PC-3 (cell line): Measurements from ENCODE around the gene DUS1L. TPM values are rescaled to one million over a fixed set of nuclear protein-coding genes. Genes with fewer than 3 reads are reported as not detected.

Source experiments
- ATAC-seq: fragments of 200-7000 bp; cut with Tn5 transposase; 2 replicates; pipeline ENCODE4 v1.9.1; 2020; ENCODE audit warnings: mild to moderate bottlenecking, moderate library complexity
- BruUV-seq: library from RNA; stranded (reverse); fragments of 400-500 nt; replicated peaks from 2 replicates; lab custom pipeline; 2021; lab: Mats Ljungman, UMichigan
- CTCF ChIA-PET: fragments of 300-600 bp; sonication (Branson Sonifier 250); formaldehyde crosslinking; loops from one replicate; lab custom pipeline; 2022; ENCODE audit warnings: antibody characterized with exemption; lab: Charles Lee
- POLR2A ChIA-PET: fragments of 300-600 bp; sonication (Branson Sonifier 250); formaldehyde crosslinking; loops from one replicate; lab custom pipeline; 2022; ENCODE audit warnings: antibody characterized with exemption; ENCODE audit not compliant: unreplicated experiment; lab: Charles Lee
- DNase-seq: peaks from one replicate; pipeline ENCODE4 v3.0.0-alpha.2; 2015
- H2AFZ ChIP-seq: fragments of 300-600 bp; sonication (generic); 2 replicates; pipeline ENCODE4 v1.6.0; 2016; ENCODE audit warnings: antibody characterized with exemption, low read length
- H3F3A ChIP-seq: fragments of 300-600 bp; sonication (generic); one replicate; pipeline ENCODE4 v1.6.0; 2017; ENCODE audit warnings: antibody characterized with exemption, low read length, control low read depth, mild to moderate bottlenecking; ENCODE audit not compliant: unreplicated experiment
- H3K27ac ChIP-seq: fragments of 300-600 bp; sonication (generic); 2 replicates; pipeline ENCODE4 v1.5.1; 2016; ENCODE audit warnings: mild to moderate bottlenecking, low read length
- H3K27me3 ChIP-seq: fragments of 300-600 bp; sonication (generic); 2 replicates; pipeline ENCODE4 v1.6.1; 2016; ENCODE audit warnings: low read length, mixed read lengths
- H3K36me3 ChIP-seq: fragments of 300-600 bp; sonication (generic); 2 replicates; pipeline ENCODE4 v1.6.1; 2016; ENCODE audit warnings: low read depth, mixed run types, low read length, mixed read lengths
- H3K4me1 ChIP-seq: fragments of 300-600 bp; sonication (generic); 2 replicates; pipeline ENCODE4 v1.5.1; 2016; ENCODE audit warnings: low read length; ENCODE audit not compliant: insufficient read depth
- H3K4me2 ChIP-seq: fragments of 300-600 bp; sonication (generic); 2 replicates; pipeline ENCODE4 v1.6.0; 2016; ENCODE audit warnings: low read length
- H3K4me3 ChIP-seq: fragments of 300-600 bp; sonication (generic); 2 replicates; pipeline ENCODE4 v1.5.1; 2016; ENCODE audit warnings: mild to moderate bottlenecking, low read length, mixed read lengths
- H3K79me2 ChIP-seq: fragments of 300-600 bp; sonication (generic); 2 replicates; pipeline ENCODE4 v1.6.1; 2017; ENCODE audit warnings: low read length, mixed read lengths
- H3K9ac ChIP-seq: fragments of 300-600 bp; sonication (generic); 2 replicates; pipeline ENCODE4 v1.6.0; 2016; ENCODE audit warnings: mild to moderate bottlenecking, low read length
- H3K9me2 ChIP-seq: fragments of 300-600 bp; sonication (generic); replicated peaks from 2 replicates; pipeline ENCODE4 v1.6.1; 2016; ENCODE audit warnings: mixed run types, low read length, mixed read lengths
- H3K9me3 ChIP-seq: fragments of 300-600 bp; sonication (generic); 2 replicates; pipeline ENCODE4 v1.6.1; 2016; ENCODE audit warnings: low read length, mixed read lengths
- H4K20me1 ChIP-seq: fragments of 300-600 bp; sonication (generic); 2 replicates; pipeline ENCODE4 v1.6.1; 2016; ENCODE audit warnings: low read length, mixed read lengths
- EZH2 ChIP-seq: fragments of 300-600 bp; sonication (generic); IDR thresholded peaks from one replicate; pipeline ENCODE4 v1.6.1; 2017; ENCODE audit warnings: antibody characterized with exemption, mild to moderate bottlenecking, low read length; ENCODE audit not compliant: unreplicated experiment
- EZH2phosphoT487 ChIP-seq: fragments of 300-600 bp; sonication (generic); IDR thresholded peaks from 2 replicates; pipeline ENCODE4 v1.6.1; 2018; ENCODE audit warnings: mild to moderate bottlenecking, antibody characterized with exemption, low read length, borderline replicate concordance
- intact Hi-C: fragments of 100-400 bp; cut with micrococcal nuclease; formaldehyde crosslinking; loops from 2 replicates; pipeline ENCODE4 v1.9.0; 2023
- total RNA-seq: library from RNA; depleted of rRNA; stranded (reverse); fragments of >200 nt; gene quantifications from 2 replicates; pipeline ENCODE4 v1.2.3, GENCODE V29; 2014
- TF ChIP-seq, protein P1 (sequence below): fragments of 300-600 bp; sonication (generic); conservative IDR thresholded peaks from 2 replicates; pipeline ENCODE4 v1.5.1; 2017; ENCODE audit warnings: antibody characterized with exemption, low read depth, mild to moderate bottlenecking, low read length

DUS1L gene
- total RNA-seq, 1 experiment from 2014 or later, result 205 TPM

DNA sequence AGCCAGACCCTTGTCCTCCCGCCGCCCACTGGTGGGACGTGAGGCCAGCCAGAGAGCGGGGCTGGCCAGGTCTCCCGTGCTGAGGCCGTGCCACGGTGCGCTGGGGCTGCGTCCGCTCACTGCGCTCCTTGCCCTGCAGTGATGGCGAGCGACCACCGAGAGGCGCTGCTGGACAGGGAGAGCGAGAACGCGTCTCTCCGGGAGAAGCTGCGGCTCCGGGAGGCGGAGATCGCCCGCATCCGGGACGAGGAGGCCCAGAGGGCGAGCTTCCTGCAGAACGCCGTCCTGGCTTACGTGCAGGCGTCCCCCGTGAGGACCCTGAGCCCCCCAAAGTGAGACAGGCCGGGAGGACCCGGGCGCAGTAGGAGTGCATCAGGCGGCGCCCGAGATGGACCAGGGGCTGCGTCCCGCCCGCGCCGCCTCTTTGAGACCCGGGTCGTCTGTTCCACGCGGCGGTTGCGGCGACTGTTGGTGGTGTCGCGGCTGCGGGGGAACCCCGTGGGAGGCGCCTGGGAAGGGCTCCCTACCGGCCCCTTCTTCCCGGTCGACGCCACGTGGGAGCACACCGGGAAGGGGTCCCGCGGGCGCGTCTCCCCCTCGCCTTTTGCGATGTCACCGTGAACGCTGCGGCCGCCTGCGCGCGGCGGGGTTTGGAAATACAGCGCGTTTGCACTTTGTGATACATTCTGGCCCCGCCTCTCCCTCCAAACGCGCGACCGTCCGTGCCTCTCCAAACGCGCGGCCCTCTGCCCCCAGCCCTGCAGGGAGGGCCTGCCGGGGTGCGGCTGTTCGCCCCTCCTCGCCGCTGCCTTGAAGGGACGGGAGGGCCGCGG, 34.9 kb downstream of the DUS1L start:
- intact Hi-C loops, result no loop called here
- CTCF ChIA-PET, result interaction anchor here (0.6 to 0.7 kb wide), 6 partner anchors 9 to 212 kb away, joined by 3 to 4 read pairs (median 3); no protein-coding TSS in a partner anchor
- TF ChIP-seq, protein P1, sequence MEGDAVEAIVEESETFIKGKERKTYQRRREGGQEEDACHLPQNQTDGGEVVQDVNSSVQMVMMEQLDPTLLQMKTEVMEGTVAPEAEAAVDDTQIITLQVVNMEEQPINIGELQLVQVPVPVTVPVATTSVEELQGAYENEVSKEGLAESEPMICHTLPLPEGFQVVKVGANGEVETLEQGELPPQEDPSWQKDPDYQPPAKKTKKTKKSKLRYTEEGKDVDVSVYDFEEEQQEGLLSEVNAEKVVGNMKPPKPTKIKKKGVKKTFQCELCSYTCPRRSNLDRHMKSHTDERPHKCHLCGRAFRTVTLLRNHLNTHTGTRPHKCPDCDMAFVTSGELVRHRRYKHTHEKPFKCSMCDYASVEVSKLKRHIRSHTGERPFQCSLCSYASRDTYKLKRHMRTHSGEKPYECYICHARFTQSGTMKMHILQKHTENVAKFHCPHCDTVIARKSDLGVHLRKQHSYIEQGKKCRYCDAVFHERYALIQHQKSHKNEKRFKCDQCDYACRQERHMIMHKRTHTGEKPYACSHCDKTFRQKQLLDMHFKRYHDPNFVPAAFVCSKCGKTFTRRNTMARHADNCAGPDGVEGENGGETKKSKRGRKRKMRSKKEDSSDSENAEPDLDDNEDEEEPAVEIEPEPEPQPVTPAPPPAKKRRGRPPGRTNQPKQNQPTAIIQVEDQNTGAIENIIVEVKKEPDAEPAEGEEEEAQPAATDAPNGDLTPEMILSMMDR, result peak; percentile 73
- TF ChIP-seq EZH2phosphoT487 (no peak), EZH2 (no peak)
- Histone ChIP-seq H4K20me1 (no peaks in the 10 kb centered on the region; the same call in 1 of the 2 replicates), H3K27me3 (no peaks in the 10 kb centered on the region), H3K79me2 (peaks cover 3% of the 10 kb centered on the region), H3F3A (no peaks in the 10 kb centered on the region), H3K4me1 (peaks cover 14% of the 10 kb centered on the region), H3K4me2 (peak overlapping the region; percentile 94), H3K9me2 (no peaks in the 10 kb centered on the region), H3K4me3 (peak overlapping the region; percentile 79), H3K27ac (peak overlapping the region; percentile 23), H3K36me3 (no peaks in the 10 kb centered on the region), H3K9me3 (no peaks in the 10 kb centered on the region), H3K9ac (peak overlapping the region; percentile 47), H2AFZ (peak overlapping the region; percentile 88)
- BruUV-seq, result no TSS peak
- DNase-seq (peak; percentile 88), ATAC-seq (peak; percentile 66)
- POLR2A ChIA-PET, result interaction anchor here (0.6 kb wide), 1 partner anchor 172 kb away, joined by 4 read pairs; no protein-coding TSS in a partner anchor

DNA sequence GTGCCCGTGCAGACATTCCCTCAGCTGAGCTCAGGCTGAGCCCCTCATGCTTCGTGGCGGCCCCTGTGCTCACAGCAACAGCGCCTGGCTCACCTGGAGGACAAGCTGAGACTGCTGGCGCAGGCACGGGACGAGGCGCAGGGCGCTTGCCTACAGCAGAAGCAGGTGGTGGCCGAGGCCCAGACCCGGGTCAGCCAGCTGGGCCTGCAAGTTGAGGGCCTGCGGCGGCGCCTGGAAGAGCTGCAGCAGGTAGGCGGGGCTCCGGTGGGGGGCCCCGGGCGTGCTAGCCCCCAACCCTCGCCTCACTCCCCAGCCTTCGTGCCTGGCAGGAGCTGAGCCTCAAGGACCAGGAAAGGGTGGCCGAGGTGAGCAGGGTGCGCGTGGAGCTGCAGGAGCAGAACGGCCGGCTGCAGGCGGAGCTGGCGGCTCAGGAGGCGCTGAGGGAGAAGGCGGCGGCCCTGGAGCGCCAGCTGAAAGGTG, 35.6 kb downstream of the DUS1L start:
- intact Hi-C loops, result no loop called here
- TF ChIP-seq EZH2 (no peak), EZH2phosphoT487 (no peak)
- TF ChIP-seq, protein P1, result no peak
- Histone ChIP-seq H3K9me3 (no peaks in the 10 kb centered on the region), H2AFZ (no peak overlapping the region), H3K9me2 (no peaks in the 10 kb centered on the region), H3K9ac (no peak overlapping the region), H3F3A (no peaks in the 10 kb centered on the region), H3K79me2 (no peaks in the 10 kb centered on the region), H3K36me3 (no peaks in the 10 kb centered on the region), H4K20me1 (no peaks in the 10 kb centered on the region), H3K4me2 (peak overlapping the region; percentile 94; the same call in 1 of the 2 replicates), H3K4me1 (0 out of 2 replicates have a peak, but pooled peaks cover 8% of the 10 kb centered on the region), H3K27ac (no peak overlapping the region), H3K27me3 (no peaks in the 10 kb centered on the region), H3K4me3 (peak overlapping the region; percentile 79; the same call in 1 of the 2 replicates)
- DNase-seq (no peak), ATAC-seq (peak; percentile 0; the same call in 1 of the 2 replicates)
- CTCF ChIA-PET, result interaction anchor here (0.6 kb wide), 1 partner anchor 8 kb away, joined by 3 read pairs; the partner anchor contains the start of gene DCXR
- POLR2A ChIA-PET, result no interaction called here
- BruUV-seq, result no TSS peak
